ENCODE data around the gene PTCD3.

DNA sequence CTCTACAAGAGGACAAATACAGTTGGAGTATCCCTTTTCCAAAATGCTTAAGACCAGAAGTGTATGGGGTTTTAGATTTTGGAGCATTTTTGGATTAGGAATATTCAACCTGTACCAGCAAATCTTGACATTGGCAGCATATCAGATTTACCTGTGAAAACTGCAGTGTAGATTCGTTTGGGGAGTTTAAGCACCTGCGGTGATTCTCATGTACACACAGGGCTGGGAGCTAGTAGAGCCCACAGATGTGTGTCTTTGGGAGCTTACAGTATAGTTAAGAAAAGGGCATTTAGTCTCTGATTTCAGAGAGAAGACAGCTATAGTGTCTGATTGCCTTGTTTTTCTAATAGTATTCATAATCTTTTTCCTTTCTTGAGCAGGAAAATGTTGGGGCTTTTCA, 30.1 kb downstream of the PTCD3 start:
- TF ChIP-seq, protein P1, sequence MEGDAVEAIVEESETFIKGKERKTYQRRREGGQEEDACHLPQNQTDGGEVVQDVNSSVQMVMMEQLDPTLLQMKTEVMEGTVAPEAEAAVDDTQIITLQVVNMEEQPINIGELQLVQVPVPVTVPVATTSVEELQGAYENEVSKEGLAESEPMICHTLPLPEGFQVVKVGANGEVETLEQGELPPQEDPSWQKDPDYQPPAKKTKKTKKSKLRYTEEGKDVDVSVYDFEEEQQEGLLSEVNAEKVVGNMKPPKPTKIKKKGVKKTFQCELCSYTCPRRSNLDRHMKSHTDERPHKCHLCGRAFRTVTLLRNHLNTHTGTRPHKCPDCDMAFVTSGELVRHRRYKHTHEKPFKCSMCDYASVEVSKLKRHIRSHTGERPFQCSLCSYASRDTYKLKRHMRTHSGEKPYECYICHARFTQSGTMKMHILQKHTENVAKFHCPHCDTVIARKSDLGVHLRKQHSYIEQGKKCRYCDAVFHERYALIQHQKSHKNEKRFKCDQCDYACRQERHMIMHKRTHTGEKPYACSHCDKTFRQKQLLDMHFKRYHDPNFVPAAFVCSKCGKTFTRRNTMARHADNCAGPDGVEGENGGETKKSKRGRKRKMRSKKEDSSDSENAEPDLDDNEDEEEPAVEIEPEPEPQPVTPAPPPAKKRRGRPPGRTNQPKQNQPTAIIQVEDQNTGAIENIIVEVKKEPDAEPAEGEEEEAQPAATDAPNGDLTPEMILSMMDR (IDR thresholded peaks at IDR 0.05; ENCODE audit: insufficient read depth, low read length, poor library complexity, severe bottlenecking) = no peak
- no peak for TF ChIP-seq EZH2phosphoT487 (conservative IDR thresholded peaks at IDR 0.05; ENCODE audit: low read length)

All from SU-DHL-6 (cell line).